ENCODE results near the gene FARS2.

FARS2 gene

GRCh38 chr6:5749016-5749650, 487.8 kb downstream of the FARS2 start:
- no peak overlapping the region for H3K4me3 ChIP-seq (ENCODE audit: low read depth, low read length)
- TF ChIP-seq CTCF (IDR thresholded peaks at IDR 0.05; ENCODE audit: borderline replicate concordance, insufficient read depth, low read depth, low read length): no peak

GRCh38 chr6:5749651-5750215, 488.4 kb downstream of the FARS2 start:
- no peak for TF ChIP-seq CTCF (IDR thresholded peaks at IDR 0.05; ENCODE audit: borderline replicate concordance, insufficient read depth, low read depth, low read length)

GRCh38 chr6:5751525-5752390, 490.4 kb downstream of the FARS2 start:
- H3K4me3 ChIP-seq (ENCODE audit: low read depth, low read length): no peak overlapping the region
- no peak for TF ChIP-seq CTCF (IDR thresholded peaks at IDR 0.05; ENCODE audit: borderline replicate concordance, insufficient read depth, low read depth, low read length)

More at GRCh38 chr6:5749651-5750215, 488.4 kb downstream of the FARS2 start:
- no peak overlapping the region for H3K4me3 ChIP-seq (ENCODE audit: low read depth, low read length)

- no peak for TF ChIP-seq CTCF (IDR thresholded peaks at IDR 0.05; ENCODE audit: borderline replicate concordance, insufficient read depth, low read depth, low read length)
- H3K4me3 ChIP-seq (ENCODE audit: low read depth, low read length): no peak overlapping the region
Measured at GRCh38 chr6:5752391-5752680, 491.0 kb downstream of the FARS2 start.

GRCh38 chr6:5753209-5753608, 491.9 kb downstream of the FARS2 start:
- H3K4me3 ChIP-seq (ENCODE audit: low read depth, low read length): no peak overlapping the region
- TF ChIP-seq CTCF (IDR thresholded peaks at IDR 0.05; ENCODE audit: borderline replicate concordance, insufficient read depth, low read depth, low read length): no peak

- no peak for TF ChIP-seq CTCF (IDR thresholded peaks at IDR 0.05; ENCODE audit: borderline replicate concordance, insufficient read depth, low read depth, low read length)
- no peak overlapping the region for H3K4me3 ChIP-seq (ENCODE audit: low read depth, low read length)
Measured at GRCh38 chr6:5754904-5755303, 493.6 kb downstream of the FARS2 start.
